Measurements from ENCODE around the gene MMP28.

MMP28 gene

DNA sequence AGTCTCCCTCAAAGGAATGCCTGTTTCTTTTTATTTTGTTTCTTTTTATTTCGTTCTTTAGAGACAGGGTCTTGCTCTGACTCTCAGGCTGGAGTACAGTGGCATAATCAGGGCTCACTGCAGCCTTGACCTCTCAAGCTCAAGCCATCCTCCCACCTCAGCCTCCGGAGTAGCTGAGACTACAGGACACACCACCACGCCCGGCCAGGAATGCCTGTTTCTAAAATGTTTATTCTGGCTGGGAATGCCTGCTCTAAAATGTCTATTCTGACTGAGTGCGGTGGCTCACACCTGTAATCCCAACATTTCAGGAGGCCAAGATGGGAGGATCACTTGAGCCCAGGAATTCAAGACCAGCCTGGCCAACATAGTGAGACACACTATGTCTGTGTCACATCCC, 2.5 kb upstream of the MMP28 start:
- DNase-seq (ENCODE audit: low read depth in 2 of 2) = no peak

DNA sequence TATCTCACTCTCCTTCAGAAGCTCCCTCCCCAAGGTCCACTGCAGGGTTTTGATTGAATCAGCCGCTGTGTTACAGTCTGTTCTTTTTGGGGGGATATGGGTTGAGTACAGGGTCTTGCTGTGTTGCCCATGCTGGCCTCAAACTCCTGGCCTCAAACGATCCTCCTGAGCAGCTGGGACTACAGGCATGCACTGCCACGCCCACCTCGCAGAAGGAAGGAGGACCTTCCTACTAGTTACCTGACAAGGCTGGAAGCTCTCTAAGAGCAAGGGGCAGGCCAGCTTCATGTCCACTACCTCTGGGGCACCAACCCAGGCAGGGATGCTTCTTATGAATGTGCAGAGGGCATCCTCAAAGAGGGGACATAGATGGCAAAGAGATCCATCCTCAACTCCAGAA, 1.9 kb upstream of the MMP28 start:
- DNase-seq (ENCODE audit: low read depth in 2 of 2) = no peak

DNA sequence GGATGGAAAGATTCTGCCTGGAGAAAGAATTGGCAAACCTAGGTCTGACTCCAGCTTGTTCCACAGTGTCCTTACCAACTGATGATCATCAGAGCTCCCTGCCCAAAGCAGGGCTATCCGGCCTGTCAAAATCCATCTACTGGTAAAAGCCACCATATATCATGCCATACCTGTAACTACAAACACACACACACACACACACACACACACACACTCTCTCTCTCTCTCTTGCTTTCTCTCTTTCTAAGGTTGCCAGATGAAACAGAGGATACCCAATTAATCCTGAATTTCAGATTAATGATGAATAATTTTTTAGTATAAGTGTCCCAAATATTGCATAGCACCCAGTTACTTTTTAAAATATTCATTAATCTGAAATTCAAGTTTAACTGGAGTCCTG, 1.5 kb upstream of the MMP28 start:
- no peak for DNase-seq (ENCODE audit: low read depth in 2 of 2)

DNA sequence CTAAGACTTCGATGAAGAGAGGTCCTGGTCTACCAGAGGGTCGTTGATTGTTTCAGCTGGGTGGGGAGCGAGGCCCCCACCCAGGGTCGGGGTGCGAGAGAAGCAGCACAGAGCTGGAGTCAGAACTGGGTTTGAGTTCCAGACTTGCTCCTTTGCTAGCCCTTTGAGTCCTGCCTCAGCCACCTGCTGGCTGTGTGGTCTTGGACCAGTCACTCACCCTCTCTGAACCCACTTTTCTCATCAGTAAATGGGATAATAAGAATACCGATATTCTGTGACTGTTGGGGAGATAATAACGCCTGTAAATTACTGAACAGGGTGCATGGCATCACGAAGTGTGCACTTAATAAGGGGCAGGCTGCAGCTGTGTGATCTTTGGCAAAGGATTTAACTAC, 427 bp upstream of the MMP28 start:
- no peak for DNase-seq (ENCODE audit: low read depth in 2 of 2)

DNA sequence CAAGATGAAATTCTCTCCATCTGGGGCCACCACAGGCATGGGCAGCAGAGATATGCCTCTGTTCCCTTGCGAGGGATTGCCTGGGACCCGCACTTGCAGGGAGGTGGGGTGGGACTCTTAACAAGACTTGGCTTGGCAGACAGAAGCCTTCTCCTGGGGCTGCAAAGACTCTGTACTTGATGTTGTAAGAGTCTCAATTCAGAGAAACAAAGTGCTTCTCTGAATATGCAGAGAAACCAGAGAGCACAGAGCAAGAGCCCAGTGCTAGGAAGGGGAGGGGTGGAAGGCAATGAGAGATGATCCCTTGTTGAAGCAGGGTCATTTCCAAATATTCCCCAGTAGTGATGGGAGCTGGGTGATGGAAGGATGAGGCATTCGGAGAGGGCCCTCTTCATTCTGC, 2.2 kb downstream of the MMP28 start:
- no peak for DNase-seq (ENCODE audit: low read depth in 2 of 2)

DNA sequence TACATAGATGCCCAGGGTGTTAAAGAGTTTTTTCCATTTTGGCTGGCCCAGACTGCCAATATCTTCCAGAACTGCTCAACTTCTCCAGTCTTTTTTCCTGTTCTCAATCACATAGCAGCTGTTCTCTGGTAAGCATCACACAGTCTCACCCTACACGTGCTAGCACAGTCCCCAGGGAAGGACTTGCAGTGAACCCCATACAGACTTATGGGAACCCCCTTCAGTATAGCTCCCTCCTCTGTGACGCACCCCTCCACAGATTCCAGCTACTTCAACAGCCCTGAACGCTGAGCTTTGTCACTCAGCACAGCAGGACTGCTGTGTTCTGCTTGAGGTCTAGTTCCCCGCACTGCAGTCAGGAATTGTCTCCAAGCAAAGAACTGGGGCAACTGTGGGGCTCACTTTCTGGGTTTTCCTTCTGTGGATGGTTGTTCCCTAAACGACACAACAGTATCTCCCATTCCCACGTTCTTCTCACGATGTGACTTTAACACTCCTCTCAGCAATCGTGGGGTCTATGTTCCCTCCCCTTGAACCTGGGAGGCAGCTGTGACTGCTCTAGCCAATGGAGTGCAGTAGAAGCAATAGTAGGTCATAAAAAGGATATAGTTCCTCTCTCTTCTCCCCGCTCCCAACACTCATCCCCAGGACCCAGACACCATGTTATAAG, 3.6 kb downstream of the MMP28 start:
- no peak for DNase-seq (ENCODE audit: low read depth in 2 of 2)

DNA sequence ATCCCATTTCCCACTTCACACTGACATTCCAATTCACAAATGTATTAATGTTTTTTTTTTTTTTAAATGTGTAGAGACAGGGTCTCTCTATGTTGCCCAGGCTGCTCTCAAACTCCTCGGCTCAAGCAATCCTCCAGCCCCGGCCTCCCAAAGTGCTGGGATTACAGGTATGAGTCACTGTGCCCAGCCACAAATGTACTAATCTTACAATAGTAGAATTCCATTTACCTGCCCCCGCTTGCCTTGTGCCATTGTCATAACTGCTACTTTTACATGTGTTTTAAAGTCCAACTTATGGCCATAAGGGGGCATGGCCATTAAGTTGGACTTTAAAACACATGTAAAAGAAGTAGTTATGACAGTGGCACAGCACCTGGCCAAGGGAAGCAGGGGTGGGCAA, 4.6 kb downstream of the MMP28 start:
- no peak for DNase-seq (ENCODE audit: low read depth in 2 of 2)

DNA sequence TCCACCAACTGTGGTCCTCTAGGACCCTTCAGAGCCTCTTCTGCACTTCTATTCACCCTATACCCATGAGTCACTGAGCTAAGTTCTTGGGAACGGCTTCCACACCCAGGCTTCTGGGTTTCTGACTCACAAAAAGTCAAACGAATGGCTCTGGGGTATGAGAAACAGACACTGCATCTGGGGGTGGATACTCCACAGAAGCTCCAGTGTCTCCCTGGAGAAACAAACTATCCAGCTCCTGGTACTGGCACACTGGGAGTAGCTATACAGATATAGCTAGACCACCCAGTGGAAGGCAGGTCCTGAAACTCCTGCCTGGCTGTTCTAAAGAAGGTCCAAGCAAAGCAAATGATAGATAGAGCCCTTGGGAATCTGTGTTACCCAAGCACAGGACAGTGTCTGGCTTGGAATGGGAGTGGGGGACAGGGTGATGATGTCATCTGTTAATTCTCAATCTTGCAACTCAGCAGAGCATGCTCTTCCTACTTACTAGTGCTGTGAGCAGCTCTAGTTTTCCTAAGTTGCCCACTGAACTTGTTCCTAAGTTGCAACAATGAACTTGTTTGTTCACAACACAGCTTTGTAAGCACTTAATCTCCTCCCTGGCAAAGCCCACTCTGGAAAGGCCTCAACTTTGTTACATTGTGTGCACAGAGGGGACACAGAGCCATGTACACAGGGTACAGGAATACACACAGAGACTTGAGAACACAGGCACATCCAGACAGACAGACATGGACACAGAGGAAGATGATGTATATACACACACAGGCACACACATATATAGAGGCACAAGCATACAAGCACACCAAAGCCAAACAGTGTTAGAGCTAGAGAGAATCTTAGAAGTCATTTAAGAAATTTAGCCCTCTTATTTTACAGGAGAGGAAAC, 6.7 kb downstream of the MMP28 start:
- no peak for DNase-seq (ENCODE audit: low read depth in 2 of 2)

DNA sequence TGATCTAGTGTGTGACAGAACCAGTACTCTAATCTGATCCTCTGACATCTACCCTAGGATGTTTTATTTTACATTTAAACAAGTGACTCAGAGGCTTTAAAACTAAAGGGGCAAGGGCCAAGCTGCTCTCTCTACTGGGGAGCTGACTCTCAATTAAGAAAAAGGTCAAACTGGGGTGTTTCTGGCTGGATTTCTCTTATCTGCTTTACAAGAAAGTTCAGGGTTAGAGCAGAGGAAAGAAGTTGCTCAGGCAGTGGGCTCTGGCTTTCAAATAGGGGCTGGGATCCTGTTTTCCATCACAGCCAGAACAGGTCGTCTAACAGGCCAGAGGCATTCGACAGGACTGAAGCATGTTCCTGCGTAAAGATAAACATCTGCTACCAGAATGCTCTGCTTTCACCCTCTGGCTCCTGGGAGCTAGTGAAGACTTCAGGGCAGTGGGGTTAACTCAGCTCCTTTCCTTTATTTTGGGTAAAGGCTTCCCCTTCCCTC, 8.5 kb downstream of the MMP28 start:
- DNase-seq (ENCODE audit: low read depth in 2 of 2) = no peak

DNA sequence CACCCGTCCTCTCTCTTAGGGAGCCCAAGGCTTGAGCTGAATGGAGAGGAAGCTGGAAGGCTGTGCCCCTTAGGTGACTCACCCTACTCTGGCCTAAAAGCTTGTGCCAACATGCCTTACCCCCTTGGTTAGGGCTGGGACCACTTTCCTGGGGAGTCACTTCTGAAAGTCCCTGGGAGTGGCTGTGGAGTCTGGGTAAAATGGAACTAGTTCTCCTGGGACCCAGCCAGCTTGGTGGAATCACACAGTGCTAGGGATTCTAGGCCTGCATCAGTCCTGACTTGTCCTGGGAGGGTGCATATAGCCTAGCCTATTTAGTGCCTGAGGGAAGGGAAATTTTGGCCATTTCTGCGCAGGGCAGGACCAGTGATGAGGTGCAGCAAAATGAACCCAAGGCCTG, 10.5 kb downstream of the MMP28 start:
- DNase-seq (ENCODE audit: low read depth in 2 of 2) = no peak

DNA sequence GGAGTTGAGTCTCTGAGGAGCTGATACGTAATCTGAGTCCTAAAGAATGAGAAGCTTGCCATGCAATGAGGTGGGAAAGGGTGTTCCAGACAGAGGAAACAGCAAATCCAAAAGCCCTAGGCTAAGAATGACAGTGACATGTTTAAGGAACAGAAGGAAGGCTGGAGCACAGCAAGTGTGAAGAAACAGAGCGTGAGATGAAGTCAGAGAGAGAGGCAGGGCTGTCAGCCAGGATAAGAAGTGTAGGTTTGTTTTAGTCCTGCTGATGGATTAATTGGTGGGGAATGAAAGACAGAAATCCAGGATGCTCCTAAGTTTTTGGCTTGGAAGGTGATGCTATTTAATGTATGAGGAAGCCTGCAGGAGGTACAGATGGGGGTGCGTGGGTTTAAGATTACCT, 14.5 kb downstream of the MMP28 start:
- DNase-seq (ENCODE audit: low read depth in 2 of 2) = no peak

DNA sequence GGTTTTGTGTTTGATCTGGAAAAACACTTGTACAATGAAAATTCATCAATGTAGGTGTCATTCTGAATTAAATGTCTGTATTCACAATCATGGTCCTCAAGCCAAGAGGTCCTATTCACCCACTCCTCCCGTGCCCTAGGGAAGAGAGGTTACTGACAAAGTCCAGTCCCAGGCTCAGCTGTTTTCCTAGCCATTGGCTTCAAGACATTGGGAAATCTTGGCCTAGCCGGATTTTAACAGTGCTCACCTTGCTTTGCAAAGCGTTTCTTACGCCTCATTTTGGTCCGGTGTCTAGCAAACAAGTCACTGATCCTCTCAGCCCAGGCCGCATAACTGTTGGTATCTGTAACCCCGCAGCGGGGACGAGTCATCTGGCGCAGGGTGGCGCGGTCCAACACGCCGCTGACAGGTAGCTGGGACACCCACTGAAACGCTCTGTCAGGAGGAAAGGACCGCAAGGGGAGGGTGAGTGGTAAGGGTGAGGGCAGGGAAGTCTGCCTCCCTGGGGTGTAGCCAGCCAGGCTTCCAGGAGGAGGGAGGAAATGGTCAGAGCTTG, 16.7 kb downstream of the MMP28 start:
- DNase-seq (ENCODE audit: low read depth in 2 of 2) = no peak

DNA sequence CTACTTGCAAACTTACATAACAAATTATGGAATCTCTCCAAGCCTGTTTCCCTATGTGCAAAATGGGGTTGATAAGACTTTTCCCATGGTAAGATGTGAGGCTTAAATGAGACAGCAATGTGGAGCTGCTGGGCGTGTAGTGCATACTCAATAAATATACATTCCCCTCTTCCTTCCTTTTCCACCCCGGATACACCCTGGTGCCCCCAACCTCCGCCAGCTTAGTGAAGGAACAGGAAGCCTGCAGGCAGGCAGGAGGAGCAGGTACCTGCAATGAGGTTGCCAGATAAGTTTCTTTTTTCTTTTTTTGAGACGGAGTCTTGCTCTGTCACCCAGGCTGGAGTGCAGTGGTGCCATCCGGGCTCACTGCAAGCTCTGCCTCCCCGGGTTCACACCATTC, 19.9 kb downstream of the MMP28 start:
- no peak for DNase-seq (ENCODE audit: low read depth in 2 of 2)

DNA sequence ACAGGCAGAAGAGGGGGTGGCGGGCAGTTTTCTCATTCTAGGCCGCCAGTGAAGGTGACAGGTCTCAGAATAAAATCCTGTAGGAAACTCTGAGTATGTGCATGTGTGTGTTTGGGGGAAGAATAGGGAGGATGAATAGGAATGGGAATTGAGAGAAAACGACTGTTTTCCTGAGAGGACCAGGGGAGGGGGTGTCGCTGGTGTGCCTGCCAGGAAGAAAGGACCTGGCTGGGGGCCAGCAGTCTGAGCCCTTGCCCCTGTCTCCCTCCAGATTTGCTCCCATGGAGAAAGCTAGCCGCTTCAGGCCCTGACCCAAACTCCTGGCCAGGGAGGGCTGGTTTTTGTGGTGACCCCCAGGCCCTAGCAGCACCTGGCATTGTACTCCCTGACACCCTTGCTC, 20.4 kb downstream of the MMP28 start:
- no peak for DNase-seq (ENCODE audit: low read depth in 2 of 2)

DNA sequence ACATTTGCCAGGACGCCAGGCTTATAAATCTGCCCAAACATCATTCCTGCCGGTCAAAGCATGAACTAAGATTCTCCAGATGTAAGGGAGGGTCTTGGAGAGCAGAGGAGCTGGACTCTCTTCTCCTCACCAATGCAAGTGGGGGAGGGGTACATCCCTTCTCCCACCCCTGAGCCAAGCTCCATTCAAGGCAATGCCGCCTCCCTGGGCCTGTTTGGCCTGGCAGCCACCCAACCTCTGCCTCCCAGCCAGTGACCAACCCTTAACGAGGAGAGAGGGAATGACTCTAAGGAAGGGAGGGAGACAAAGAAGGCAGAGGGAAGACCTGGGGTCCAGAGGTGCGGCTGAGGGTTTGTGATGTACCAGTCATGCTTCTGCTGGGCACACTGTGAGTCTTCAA, 20.9 kb downstream of the MMP28 start:
- DNase-seq (ENCODE audit: low read depth in 2 of 2) = no peak

DNA sequence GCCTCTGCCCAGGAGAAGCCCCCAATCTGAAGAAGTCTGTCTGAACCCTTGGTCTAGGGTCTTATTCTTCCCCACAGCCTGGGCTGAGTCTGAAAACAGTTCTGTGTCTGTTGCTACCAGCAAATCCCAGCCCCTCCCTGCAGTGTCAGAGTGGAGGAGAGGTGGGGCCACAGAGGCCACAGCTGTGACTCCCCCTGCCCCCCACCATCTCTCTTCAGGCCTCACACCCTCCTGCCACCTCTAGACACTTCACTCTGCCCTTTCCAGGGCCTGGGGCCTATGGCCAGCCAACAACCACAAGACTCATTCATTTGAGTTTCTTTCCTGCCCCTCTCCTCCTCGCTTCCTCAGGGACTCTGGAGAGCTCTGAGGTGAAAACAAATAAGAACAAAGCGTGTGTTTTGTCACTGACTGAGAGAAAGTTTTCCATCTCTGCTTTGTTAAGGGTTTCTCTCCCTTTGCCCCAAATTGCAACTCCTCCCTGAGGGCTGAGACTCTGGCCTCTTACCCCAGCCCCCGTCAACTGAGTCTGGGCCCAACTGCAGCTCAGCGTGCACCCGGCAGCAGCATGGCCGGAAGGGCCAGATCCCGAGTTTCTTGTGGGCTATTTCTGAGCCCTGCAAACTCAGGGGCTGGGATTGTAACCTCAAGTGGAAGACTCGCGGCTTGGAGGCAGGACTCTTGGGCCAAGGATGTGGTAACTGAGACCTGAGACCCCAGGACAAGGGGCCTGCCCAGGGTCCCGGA, 21.6 kb downstream of the MMP28 start:
- DNase-seq (ENCODE audit: low read depth in 2 of 2) = no peak

DNA sequence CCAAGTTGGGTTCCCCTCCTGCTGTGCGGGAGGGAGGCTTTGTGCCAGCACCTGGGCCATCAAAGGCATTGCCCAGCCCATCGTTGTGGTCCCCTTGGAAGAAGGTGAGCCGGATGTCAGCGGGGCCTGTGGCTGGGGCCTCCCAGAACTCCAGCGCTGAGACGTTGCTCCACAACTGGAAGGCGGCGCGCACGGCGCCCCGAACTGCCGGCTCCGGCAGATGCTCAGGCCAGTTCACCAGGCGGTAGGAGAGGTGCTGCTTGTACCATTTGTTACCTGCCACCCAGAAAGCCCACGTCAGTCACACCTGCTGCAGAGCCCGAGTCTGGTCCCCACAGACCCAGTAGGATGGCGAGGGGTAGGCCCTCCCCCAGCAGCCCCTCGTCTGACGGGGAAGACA, 22.3 kb downstream of the MMP28 start:
- no peak for DNase-seq (ENCODE audit: low read depth in 2 of 2)

DNA sequence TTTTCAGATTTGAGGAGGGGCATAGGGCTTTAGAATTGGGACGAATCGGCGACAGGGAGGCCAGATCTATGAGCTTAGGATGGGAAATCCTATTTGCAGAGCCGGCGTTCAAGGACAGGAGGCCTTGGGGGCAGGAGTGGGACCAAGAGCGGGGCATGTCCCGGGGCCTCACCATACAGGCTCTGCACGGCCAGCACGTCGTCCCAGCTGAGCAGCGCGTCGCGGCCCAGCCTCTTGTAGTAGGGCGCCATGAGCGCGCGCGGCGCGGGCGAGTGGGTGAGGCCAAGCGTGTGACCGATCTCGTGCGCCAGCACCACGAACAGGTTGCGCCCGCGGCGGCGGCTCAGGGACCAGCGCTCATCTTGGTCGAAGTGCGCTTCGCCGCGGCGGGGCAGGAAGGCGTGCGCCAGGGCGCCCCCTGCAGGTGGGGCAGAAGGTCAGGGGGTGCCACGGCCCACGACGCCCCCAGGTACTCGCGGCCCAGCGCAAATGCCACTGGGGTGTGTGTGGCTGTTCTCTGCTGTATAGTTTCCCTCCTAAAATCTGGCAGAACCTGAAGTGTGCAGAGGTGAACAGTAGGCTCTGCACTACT, 25.4 kb downstream of the MMP28 start:
- DNase-seq (ENCODE audit: low read depth in 2 of 2) = no peak

DNA sequence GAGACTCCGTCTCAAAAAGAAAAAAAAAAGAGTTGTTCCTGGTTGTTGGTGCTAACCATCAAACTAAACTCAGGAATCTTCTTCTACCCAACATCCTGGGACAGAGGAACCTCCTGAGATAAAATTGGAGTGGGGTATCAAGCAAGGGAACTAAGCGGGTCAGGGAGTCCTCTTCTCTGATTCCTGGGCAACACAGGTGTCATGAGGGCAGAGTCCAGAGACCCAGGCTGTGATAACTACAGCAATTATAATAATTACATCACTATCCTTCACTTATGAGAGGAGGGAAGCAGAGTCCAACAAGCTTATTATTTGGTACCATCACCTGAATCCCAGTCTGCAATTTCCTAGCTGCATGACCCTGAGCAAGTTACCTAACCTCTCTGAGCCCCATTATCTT, 26.6 kb downstream of the MMP28 start:
- no peak for DNase-seq (ENCODE audit: low read depth in 2 of 2)

DNA sequence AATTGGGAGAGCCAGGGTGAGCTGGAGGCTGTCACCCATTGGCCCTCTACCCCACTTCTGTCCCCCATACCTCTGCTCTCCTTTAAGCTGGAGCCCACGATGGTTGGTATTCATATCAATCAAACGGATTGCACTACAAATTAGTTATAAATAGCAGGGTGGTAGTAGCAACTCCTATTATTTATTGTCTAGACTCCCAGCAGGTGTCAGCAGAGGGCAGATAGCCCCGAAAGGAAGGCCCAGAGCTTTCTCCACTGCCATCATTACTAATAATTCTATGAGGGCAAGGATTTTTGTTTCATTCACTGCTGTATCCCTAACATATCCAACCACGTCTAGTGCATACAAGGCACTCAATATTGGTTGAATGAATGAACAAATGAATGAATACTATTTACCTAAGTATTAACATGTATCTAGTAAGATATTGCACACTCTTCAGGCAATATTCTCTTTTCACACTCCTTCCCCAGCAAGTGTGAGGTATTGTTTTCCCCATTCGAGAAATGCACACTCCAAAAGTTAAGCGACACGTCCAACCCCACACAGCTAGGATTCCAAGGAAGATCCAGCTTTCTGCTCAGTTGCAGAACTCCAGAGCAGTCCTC, 28.4 kb downstream of the MMP28 start:
- DNase-seq (ENCODE audit: low read depth in 2 of 2) = no peak

DNA sequence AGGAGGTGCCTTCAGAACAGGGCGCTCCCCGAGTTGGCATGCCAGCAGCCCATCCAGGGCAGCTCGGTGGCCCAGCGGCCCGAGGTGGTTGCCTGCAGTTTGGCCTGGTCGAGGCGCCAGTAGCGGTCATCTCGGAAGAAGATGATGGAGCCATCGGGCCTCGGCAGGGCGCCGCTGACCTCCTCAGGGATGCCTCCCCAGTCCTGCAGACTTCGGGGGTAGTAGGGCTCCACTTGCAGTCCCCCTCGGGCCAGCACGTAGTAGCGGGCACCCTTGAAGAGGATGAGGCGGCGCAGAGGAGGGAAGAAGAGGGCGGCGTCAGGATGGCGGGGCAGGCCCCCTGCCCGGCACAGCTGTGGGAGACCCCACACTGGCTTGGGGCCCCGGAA, 29.0 kb downstream of the MMP28 start:
- DNase-seq (ENCODE audit: low read depth in 2 of 2) = no peak

Data from stimulated activated CD8-positive, alpha-beta memory T cell treated with anti-CD3 and anti-CD28 coated beads, Interleukin-7, amount 100 ng/mL, for 1 hour (primary cell).